MM.1S (cell line): ENCODE measurements around the gene WDFY1.

Source experiments
- CTCF ChIP-seq: fragments of 300-600 bp; sonication (generic); IDR thresholded peaks from 2 replicates; pipeline ENCODE4 v1.5.1; 2016; ENCODE audit warnings: antibody characterized with exemption, low read length, mixed read lengths
- EZH2 ChIP-seq: fragments of 300-600 bp; sonication (generic); optimal IDR thresholded peaks from 2 replicates; pipeline ENCODE3; 2017; ENCODE audit warnings: low read depth, mild to moderate bottlenecking, antibody characterized with exemption, low read length, mixed read lengths
- EZH2phosphoT487 ChIP-seq: fragments of 300-600 bp; sonication (generic); IDR thresholded peaks from 2 replicates; pipeline ENCODE4 v1.6.1; 2018; ENCODE audit warnings: antibody characterized with exemption, low read length

DNA sequence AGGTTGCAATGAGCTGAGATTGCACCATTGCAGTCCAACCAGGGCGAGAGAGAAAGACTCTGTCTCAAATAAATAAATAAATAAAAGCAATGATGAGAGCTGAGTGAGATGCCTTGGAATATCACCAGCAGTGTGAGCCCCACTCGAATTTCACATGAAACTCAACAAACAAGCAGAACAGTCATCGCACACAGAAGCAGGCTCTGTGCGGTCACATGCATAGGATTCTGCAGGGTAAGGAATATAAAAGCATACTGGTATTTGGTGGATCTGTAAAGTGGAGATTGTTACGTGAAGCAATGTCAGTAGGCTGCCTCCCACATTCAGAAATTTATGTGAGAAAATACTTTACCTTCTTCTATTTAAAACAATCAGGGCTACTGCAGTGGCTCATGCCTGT, 89.7 kb downstream of the WDFY1 start:
- TF ChIP-seq CTCF, result no peak
- TF ChIP-seq EZH2phosphoT487, result no peak
- no peak for TF ChIP-seq EZH2
